ENCODE results near the gene POLD2.

DNA sequence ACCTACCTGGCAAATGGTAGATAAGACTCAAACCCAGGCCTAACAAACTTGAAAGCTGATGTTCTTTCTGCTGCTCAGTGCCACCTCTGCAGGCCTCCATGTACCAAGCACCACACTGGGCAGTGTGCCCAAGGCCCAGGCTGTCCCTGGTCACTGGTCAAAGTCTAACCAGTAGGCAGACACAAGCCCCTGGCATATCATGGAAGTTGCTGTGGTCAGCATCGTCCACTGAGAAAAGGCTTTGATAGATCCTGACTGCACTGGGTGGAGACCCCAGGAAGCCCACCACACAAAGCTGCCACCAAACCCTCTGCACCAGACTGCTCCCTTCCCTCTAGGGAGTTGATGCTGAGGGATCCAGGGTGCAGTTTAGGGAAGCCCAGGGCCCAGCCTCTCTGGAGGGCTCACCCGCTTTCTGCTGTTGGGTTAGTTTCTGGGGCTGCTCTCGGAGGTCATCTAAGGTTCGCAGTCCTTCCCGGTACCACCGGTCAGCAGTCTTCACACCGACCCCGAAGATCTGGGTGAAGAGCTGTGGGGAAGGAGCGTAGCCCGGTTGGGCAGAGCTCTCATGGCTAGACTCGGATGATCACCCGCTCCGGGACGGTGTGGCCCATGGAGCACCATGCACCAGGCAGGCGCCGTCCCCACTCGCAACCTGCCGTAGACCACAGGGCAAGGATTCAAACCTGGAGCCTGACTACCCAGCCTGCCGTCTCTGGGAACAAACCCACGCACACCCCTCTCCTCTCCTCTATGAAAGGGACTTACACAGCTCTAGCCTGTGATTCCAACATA is 47.0 kb downstream of the POLD2 start:
- TF ChIP-seq, protein P1, sequence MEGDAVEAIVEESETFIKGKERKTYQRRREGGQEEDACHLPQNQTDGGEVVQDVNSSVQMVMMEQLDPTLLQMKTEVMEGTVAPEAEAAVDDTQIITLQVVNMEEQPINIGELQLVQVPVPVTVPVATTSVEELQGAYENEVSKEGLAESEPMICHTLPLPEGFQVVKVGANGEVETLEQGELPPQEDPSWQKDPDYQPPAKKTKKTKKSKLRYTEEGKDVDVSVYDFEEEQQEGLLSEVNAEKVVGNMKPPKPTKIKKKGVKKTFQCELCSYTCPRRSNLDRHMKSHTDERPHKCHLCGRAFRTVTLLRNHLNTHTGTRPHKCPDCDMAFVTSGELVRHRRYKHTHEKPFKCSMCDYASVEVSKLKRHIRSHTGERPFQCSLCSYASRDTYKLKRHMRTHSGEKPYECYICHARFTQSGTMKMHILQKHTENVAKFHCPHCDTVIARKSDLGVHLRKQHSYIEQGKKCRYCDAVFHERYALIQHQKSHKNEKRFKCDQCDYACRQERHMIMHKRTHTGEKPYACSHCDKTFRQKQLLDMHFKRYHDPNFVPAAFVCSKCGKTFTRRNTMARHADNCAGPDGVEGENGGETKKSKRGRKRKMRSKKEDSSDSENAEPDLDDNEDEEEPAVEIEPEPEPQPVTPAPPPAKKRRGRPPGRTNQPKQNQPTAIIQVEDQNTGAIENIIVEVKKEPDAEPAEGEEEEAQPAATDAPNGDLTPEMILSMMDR (IDR thresholded peaks at IDR 0.05; ENCODE audit: poor library complexity, severe bottlenecking), result no peak
- TF ChIP-seq RAD21 (conservative IDR thresholded peaks at IDR 0.05) (no peak), SMC3 (conservative IDR thresholded peaks at IDR 0.05; ENCODE audit: poor library complexity) (no peak)
